ENCODE results near the gene VAV3. TPM values are rescaled to one million over a fixed set of nuclear protein-coding genes. Genes with fewer than 3 reads are reported as not detected.

VAV3 gene
- total RNA-seq, 1 experiment from 2014 or later, result not detected

DNA sequence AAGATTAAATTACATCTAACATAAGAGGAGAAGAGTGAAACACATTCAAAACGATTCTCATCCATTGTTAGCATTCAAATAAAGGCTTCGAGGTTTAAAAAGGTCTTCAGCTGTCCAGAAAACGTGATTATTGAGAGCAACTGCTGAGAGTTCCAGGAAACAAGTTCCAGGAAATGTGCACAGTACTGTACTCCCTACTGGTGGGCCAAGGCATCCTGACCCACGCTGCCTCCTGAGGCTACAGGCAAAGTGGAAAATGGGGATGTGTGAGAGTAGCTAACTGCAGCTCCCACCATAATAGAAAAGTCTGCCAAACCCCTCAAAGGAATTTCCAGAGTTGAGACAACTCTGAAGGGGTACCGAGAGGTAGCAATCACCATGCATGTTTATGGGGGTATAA, 2.0 kb downstream of the VAV3 start:
- no peak for ATAC-seq
- no peaks in the 10 kb centered on the region for H3K4me1 ChIP-seq (ENCODE audit: control insufficient read depth in 1 of 2, insufficient read depth in 2 of 2, low read length in 2 of 2)
- no peaks in the 10 kb centered on the region for H3K9me2 ChIP-seq (ENCODE audit: insufficient read depth)
- intact Hi-C loops (cut with micrococcal nuclease), result no loop called here
- H3K9ac ChIP-seq (ENCODE audit: low read length), result no peak overlapping the region
- no peaks in the 10 kb centered on the region for H4K20me1 ChIP-seq (ENCODE audit: insufficient read depth)
- no peak overlapping the region for H3K4me2 ChIP-seq (ENCODE audit: low read length)
- BruUV-seq (replicated peaks), result no TSS peak
- ChIA-PET POLR2A (no interaction called here), CTCF (no interaction called here), RAD21 (ENCODE audit: low non-redundant PET in 1 of 2, low total read pairs in 2 of 2, uncharacterized antibody in 2 of 2, unreplicated experiment in 2 of 2) (no interaction called here)
- H3K27ac ChIP-seq (ENCODE audit: low read depth, low read length), result no peak overlapping the region
- no peak overlapping the region for H3K4me3 ChIP-seq (replicated peaks in 1 of 2; ENCODE audit: low read depth in 1 of 2, low read length in 2 of 2)
- no peak overlapping the region for H2AFZ ChIP-seq (ENCODE audit: low read depth, low read length, poor library complexity, severe bottlenecking)
- H3K9me3 ChIP-seq (ENCODE audit: control insufficient read depth in 1 of 2, insufficient read depth in 1 of 2, low read depth in 1 of 2, low read length in 2 of 2), result no peaks in the 10 kb centered on the region
- no peaks in the 10 kb centered on the region for H3K79me2 ChIP-seq (ENCODE audit: insufficient read depth, low read length)
- H3K36me3 ChIP-seq (ENCODE audit: control insufficient read depth in 1 of 2, insufficient read depth in 2 of 2, low read length in 2 of 2), result no peaks in the 10 kb centered on the region
- no peak for DNase-seq (ENCODE audit: low read depth, low spot score)
- peaks cover 8% of the 10 kb centered on the region; the same call in 1 of the 2 replicates for H3K27me3 ChIP-seq (ENCODE audit: insufficient read depth, low read length)
- TF ChIP-seq EZH2 (IDR thresholded peaks at IDR 0.05) (no peak), POLR2A (IDR thresholded peaks at IDR 0.05; ENCODE audit: borderline replicate concordance, extremely low read depth, insufficient read depth, insufficient read length) (no peak), TCF7L2 (IDR thresholded peaks at IDR 0.05; ENCODE audit: borderline replicate concordance, extremely low read depth, insufficient read depth, insufficient read length) (no peak), ZNF274 (IDR thresholded peaks at IDR 0.05; ENCODE audit: low read depth, low read length) (no peak), EZH2phosphoT487 (IDR thresholded peaks at IDR 0.05; ENCODE audit: borderline replicate concordance) (no peak), SP1 (IDR thresholded peaks at IDR 0.05; ENCODE audit: low read depth) (no peak), RAD21 (IDR thresholded peaks at IDR 0.05; ENCODE audit: low read depth) (no peak), SIN3A (IDR thresholded peaks at IDR 0.05; ENCODE audit: low read depth) (no peak), EGR1 (IDR thresholded peaks at IDR 0.05; ENCODE audit: low read depth) (no peak), FOSL1 (IDR thresholded peaks at IDR 0.05; ENCODE audit: low read depth) (no peak), YY1 (IDR thresholded peaks at IDR 0.05; ENCODE audit: extremely low read depth, insufficient replicate concordance, low read depth, low read length) (no peak)
- TF ChIP-seq, protein P1, sequence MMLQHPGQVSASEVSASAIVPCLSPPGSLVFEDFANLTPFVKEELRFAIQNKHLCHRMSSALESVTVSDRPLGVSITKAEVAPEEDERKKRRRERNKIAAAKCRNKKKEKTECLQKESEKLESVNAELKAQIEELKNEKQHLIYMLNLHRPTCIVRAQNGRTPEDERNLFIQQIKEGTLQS (IDR thresholded peaks at IDR 0.05), result no peak
